ENCODE data around the gene IL17RE.

DNA sequence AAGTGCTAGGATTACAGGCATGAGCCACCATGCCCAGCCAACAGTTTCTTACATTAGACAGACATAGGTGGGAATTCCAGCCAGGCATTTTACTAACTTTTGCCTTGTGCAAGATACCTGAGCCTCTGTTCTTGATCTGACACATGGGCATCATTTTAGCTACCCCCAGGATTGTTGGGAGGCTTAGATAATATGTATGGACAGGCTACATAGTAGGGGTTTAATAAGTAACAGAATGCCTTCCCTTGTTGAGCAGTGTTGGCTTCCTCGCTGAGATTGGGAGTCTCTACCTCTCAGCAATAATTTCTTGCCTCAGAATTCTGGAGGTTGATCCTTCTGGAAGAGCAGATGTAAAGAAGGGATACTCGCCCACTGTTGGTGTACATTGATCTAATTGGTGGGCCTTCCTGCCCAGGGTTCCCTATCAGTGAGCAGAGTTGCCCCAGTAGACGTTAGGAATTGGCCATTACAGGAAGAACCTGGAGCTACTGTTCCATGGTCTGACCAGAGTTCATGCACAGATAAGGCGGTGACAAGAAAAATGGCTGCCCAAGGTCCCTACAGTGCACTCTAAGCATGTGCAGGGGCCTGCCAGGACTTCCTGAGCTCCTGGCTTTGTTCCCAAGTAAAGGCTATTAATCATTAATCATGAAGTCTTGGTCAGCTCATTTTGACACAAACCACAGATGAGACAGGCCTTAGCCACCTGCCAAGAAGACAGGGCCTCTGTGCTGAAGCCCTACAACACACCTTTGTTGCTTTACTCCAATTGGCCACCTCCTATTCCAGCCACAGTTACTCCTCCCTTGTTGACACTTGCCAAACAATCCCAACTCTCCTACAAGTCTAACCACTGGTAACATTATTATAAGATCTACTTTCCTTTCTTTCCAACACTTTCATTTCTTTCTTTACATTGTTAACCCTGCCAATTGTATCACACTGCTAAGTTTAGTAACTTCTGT, 5.0 kb upstream of the IL17RE start:
- TF ChIP-seq EZH2 (IDR thresholded peaks at IDR 0.05; ENCODE audit: borderline replicate concordance, low read depth, low read length, poor library complexity, severe bottlenecking): no peak
- TF ChIP-seq, protein P1, sequence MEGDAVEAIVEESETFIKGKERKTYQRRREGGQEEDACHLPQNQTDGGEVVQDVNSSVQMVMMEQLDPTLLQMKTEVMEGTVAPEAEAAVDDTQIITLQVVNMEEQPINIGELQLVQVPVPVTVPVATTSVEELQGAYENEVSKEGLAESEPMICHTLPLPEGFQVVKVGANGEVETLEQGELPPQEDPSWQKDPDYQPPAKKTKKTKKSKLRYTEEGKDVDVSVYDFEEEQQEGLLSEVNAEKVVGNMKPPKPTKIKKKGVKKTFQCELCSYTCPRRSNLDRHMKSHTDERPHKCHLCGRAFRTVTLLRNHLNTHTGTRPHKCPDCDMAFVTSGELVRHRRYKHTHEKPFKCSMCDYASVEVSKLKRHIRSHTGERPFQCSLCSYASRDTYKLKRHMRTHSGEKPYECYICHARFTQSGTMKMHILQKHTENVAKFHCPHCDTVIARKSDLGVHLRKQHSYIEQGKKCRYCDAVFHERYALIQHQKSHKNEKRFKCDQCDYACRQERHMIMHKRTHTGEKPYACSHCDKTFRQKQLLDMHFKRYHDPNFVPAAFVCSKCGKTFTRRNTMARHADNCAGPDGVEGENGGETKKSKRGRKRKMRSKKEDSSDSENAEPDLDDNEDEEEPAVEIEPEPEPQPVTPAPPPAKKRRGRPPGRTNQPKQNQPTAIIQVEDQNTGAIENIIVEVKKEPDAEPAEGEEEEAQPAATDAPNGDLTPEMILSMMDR (conservative IDR thresholded peaks at IDR 0.05; ENCODE audit: low read depth, low read length): no peak
